ENCODE results near the gene ZNF775.

ZNF775 gene

GRCh38 chr7:150337179-150337578, 42.0 kb upstream of the ZNF775 start:
- peaks cover 45% of the 10 kb centered on the region for H4K20me1 ChIP-seq (ENCODE audit: insufficient read depth, low read length)
- no peaks in the 10 kb centered on the region for H3K9me3 ChIP-seq (ENCODE audit: insufficient read depth, low read length, severe bottlenecking)
- H3K9ac ChIP-seq (ENCODE audit: low read depth, low read length): no peak overlapping the region
- peaks cover 23% of the 10 kb centered on the region for H3K79me2 ChIP-seq (ENCODE audit: insufficient read depth, low read length)
- no peak overlapping the region for H3K4me3 ChIP-seq (ENCODE audit: low read depth in 1 of 2, low read length in 2 of 2)
- TF ChIP-seq EZH2 (IDR thresholded peaks at IDR 0.05; ENCODE audit: borderline replicate concordance, low read depth, low read length, severe bottlenecking): no peak
- TF ChIP-seq, protein P1, sequence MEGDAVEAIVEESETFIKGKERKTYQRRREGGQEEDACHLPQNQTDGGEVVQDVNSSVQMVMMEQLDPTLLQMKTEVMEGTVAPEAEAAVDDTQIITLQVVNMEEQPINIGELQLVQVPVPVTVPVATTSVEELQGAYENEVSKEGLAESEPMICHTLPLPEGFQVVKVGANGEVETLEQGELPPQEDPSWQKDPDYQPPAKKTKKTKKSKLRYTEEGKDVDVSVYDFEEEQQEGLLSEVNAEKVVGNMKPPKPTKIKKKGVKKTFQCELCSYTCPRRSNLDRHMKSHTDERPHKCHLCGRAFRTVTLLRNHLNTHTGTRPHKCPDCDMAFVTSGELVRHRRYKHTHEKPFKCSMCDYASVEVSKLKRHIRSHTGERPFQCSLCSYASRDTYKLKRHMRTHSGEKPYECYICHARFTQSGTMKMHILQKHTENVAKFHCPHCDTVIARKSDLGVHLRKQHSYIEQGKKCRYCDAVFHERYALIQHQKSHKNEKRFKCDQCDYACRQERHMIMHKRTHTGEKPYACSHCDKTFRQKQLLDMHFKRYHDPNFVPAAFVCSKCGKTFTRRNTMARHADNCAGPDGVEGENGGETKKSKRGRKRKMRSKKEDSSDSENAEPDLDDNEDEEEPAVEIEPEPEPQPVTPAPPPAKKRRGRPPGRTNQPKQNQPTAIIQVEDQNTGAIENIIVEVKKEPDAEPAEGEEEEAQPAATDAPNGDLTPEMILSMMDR (IDR thresholded peaks at IDR 0.05; ENCODE audit: borderline replicate concordance, extremely low read depth, low read length, poor library complexity, severe bottlenecking): no peak
- DNase-seq (no peak), ATAC-seq (ENCODE audit: insufficient read depth, low read depth) (no peak)
- H3K36me3 ChIP-seq (ENCODE audit: insufficient read depth, low read length): peaks cover 79% of the 10 kb centered on the region
- no peaks in the 10 kb centered on the region for H3K27me3 ChIP-seq (ENCODE audit: insufficient read depth, low read length, poor library complexity)
- H3K4me2 ChIP-seq (ENCODE audit: insufficient read depth, low read length): no peak overlapping the region
- H3K4me1 ChIP-seq (ENCODE audit: insufficient read depth, low read length): no peaks in the 10 kb centered on the region
- no peak overlapping the region for H3K27ac ChIP-seq (ENCODE audit: low read length)
- H2AFZ ChIP-seq (ENCODE audit: low read depth, low read length): no peak overlapping the region

DNA sequence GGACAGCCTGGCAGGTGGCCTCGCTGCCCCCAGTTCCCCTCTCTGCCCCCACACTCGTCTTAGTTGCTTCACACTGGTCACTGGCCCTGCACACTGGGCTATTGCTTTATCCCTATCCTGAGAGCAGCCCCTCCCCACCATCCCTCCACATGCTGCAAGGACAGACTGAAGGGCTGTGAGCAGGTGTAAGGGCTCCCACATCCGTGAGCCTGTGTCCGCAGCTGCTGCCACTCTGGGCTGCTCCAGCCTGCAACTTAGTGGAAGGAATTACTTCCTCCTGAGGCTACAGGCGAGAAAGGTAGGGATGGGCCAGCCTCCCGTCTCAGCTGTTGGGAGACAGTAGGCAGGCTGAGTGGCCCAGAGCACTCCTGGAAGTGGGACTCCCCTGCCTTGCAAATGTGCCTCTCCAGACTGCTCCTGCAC, 41.5 kb upstream of the ZNF775 start:
- H3K9ac ChIP-seq (ENCODE audit: low read depth, low read length): no peak overlapping the region
- H3K4me3 ChIP-seq (ENCODE audit: low read depth in 1 of 2, low read length in 2 of 2): no peak overlapping the region

GRCh38 chr7:150338166-150338829, 40.8 kb upstream of the ZNF775 start:
- Histone ChIP-seq H2AFZ (ENCODE audit: low read depth, low read length) (no peak overlapping the region), H3K4me1 (ENCODE audit: insufficient read depth, low read length) (no peaks in the 10 kb centered on the region), H3K4me3 (ENCODE audit: low read depth in 1 of 2, low read length in 2 of 2) (no peak overlapping the region), H3K4me2 (ENCODE audit: insufficient read depth, low read length) (no peak overlapping the region), H3K27ac (ENCODE audit: low read length) (0 out of 2 replicates have a peak overlapping the region, but pooled peaks have one; percentile 13), H3K79me2 (ENCODE audit: insufficient read depth, low read length) (peaks cover 13% of the 10 kb centered on the region), H3K9ac (ENCODE audit: low read depth, low read length) (no peak overlapping the region), H3K27me3 (ENCODE audit: insufficient read depth, low read length, poor library complexity) (no peaks in the 10 kb centered on the region), H4K20me1 (ENCODE audit: insufficient read depth, low read length) (peaks cover 34% of the 10 kb centered on the region), H3K36me3 (ENCODE audit: insufficient read depth, low read length) (peaks cover 78% of the 10 kb centered on the region), H3K9me3 (ENCODE audit: insufficient read depth, low read length, severe bottlenecking) (peaks cover under 1% of the 10 kb centered on the region)
- DNase-seq (no peak), ATAC-seq (ENCODE audit: insufficient read depth, low read depth) (no peak)
- TF ChIP-seq, protein P1 (IDR thresholded peaks at IDR 0.05; ENCODE audit: borderline replicate concordance, extremely low read depth, low read length, poor library complexity, severe bottlenecking): no peak
- no peak for TF ChIP-seq EZH2 (IDR thresholded peaks at IDR 0.05; ENCODE audit: borderline replicate concordance, low read depth, low read length, severe bottlenecking)

More for the DNA sequence above, 41.5 kb upstream of the ZNF775 start:
- ATAC-seq (ENCODE audit: insufficient read depth, low read depth) (no peak), DNase-seq (no peak)
- Histone ChIP-seq H3K9me3 (ENCODE audit: insufficient read depth, low read length, severe bottlenecking) (no peaks in the 10 kb centered on the region), H3K27ac (ENCODE audit: low read length) (0 out of 2 replicates have a peak overlapping the region, but pooled peaks have one; percentile 6), H2AFZ (ENCODE audit: low read depth, low read length) (no peak overlapping the region), H3K27me3 (ENCODE audit: insufficient read depth, low read length, poor library complexity) (no peaks in the 10 kb centered on the region), H3K4me2 (ENCODE audit: insufficient read depth, low read length) (no peak overlapping the region), H3K79me2 (ENCODE audit: insufficient read depth, low read length) (peaks cover 19% of the 10 kb centered on the region), H3K36me3 (ENCODE audit: insufficient read depth, low read length) (peaks cover 78% of the 10 kb centered on the region), H3K4me1 (ENCODE audit: insufficient read depth, low read length) (no peaks in the 10 kb centered on the region), H4K20me1 (ENCODE audit: insufficient read depth, low read length) (peaks cover 40% of the 10 kb centered on the region)
- TF ChIP-seq EZH2 (IDR thresholded peaks at IDR 0.05; ENCODE audit: borderline replicate concordance, low read depth, low read length, severe bottlenecking): no peak
- TF ChIP-seq, protein P1 (IDR thresholded peaks at IDR 0.05; ENCODE audit: borderline replicate concordance, extremely low read depth, low read length, poor library complexity, severe bottlenecking): no peak

Measured in DND-41 (cell line).